Tibial artery (tissue), 4 donors: Measurements from ENCODE around the gene TEAD3.
"Not testable (repeated sequence)": the region's sequence is repeated elsewhere in the genome, so short reads cannot be mapped to it uniquely, and the experiment has no call there.

Source experiments
- DNase-seq, 2 donors: peaks; one replicate each; pipeline ENCODE4 v3.0.0-alpha.2; 2019
- H3K27ac ChIP-seq, 2 donors: fragments of 200-600 bp; sonication (generic) in 1 of 2; 1 replicate in 1 of 2; 2 replicates in 1 of 2; pipeline ENCODE4 v1.5.1; 2018 to 2019; ENCODE audit warnings: mild to moderate bottlenecking in 1 of 2
- H3K27me3 ChIP-seq, 2 donors: fragments of 200-600 bp; sonication (generic) in 1 of 2; one replicate each; pipeline versions ENCODE4 v1.5.1 to v1.6.0; 2016 to 2019
- H3K36me3 ChIP-seq, 3 donors: fragments of 200-600 bp; sonication (generic) in 2 of 3; one replicate each; pipeline ENCODE4 v1.5.1; 2016 to 2019; ENCODE audit warnings: mild to moderate bottlenecking in 2 of 3
- H3K4me1 ChIP-seq, 4 donors: fragments of 200-600 bp; sonication (generic) in 2 of 4; 1 replicate in 3 of 4; 2 replicates in 1 of 4; pipeline ENCODE4 v1.5.1; 2016 to 2019
- H3K4me3 ChIP-seq, 2 donors: fragments of 200-600 bp; sonication (generic) in 1 of 2; 1 replicate in 1 of 2; 2 replicates in 1 of 2; pipeline ENCODE4 v1.5.1; 2018 to 2019; ENCODE audit warnings: mild to moderate bottlenecking in 2 of 2
- H3K9me3 ChIP-seq, 3 donors: fragments of 200-600 bp; sonication (generic) in 1 of 3; one replicate each; pipeline ENCODE4 v1.5.1; 2016 to 2019
- CTCF ChIP-seq, 2 experiments: fragments of 200-600 bp in 1 of 2; fragments of 450-650 bp in 1 of 2; IDR thresholded peaks; one replicate each; pipeline ENCODE4 v1.5.1; 2017 to 2019; ENCODE audit warnings: antibody characterized with exemption in 2 of 2, mild to moderate bottlenecking in 1 of 2, moderate library complexity in 1 of 2
- intact Hi-C: fragments of 100-400 bp; cut with DNase I; formaldehyde crosslinking; loops from one replicate; pipeline ENCODE4 v1.15.0; 2023; ENCODE audit warnings: low total_unique reads

The TEAD3 gene

GRCh38 chr6:35439308-35439707 lies 57.6 kb downstream of the TEAD3 start:
- Histone ChIP-seq H3K27ac (no peak overlapping the region), H3K9me3 (no peaks in the 10 kb centered on the region), H3K4me3 (no peak overlapping the region), H3K27me3 (no peaks in the 10 kb centered on the region), H3K4me1 (no peaks in the 10 kb centered on the region), H3K36me3 (no peaks in the 10 kb centered on the region)
- TF ChIP-seq CTCF (IDR thresholded peaks at IDR 0.05), result no peak
- intact Hi-C loops, result no loop called here
- no peak for DNase-seq

- H3K27ac ChIP-seq, H3K27me3 ChIP-seq, H3K4me3 ChIP-seq, H3K9me3 ChIP-seq, H3K4me1 ChIP-seq, H3K36me3 ChIP-seq, intact Hi-C loops, DNase-seq: not testable (repeated sequence)
These were observed 58.4 kb downstream of the TEAD3 start for GRCh38 chr6:35438378-35439065.

- Histone ChIP-seq H3K4me3 (no peak overlapping the region), H3K27me3 (no peaks in the 10 kb centered on the region), H3K9me3 (no peaks in the 10 kb centered on the region), H3K36me3 (no peaks in the 10 kb centered on the region), H3K4me1 (no peaks in the 10 kb centered on the region), H3K27ac (no peak overlapping the region)
- intact Hi-C loops, result no loop called here
- TF ChIP-seq CTCF (IDR thresholded peaks at IDR 0.05), result no peak
- DNase-seq, result no peak
These were observed 60.6 kb downstream of the TEAD3 start for GRCh38 chr6:35436071-35436857.

GRCh38 chr6:35435074-35435837 lies 61.6 kb downstream of the TEAD3 start:
- H3K4me1 ChIP-seq, result no peaks in the 10 kb centered on the region
- H3K36me3 ChIP-seq, result no peaks in the 10 kb centered on the region
- H3K9me3 ChIP-seq, result no peaks in the 10 kb centered on the region
- no peak overlapping the region for H3K4me3 ChIP-seq
- H3K27ac ChIP-seq, result no peak overlapping the region
- no peaks in the 10 kb centered on the region for H3K27me3 ChIP-seq
- intact Hi-C loops, result no loop called here
- DNase-seq, result no peak
- no peak for TF ChIP-seq CTCF (IDR thresholded peaks at IDR 0.05)

GRCh38 chr6:35432702-35433101 lies 64.2 kb downstream of the TEAD3 start:
- DNase-seq, H3K4me1 ChIP-seq, H3K27ac ChIP-seq, intact Hi-C loops, H3K4me3 ChIP-seq, H3K27me3 ChIP-seq: not testable (repeated sequence)
- Histone ChIP-seq H3K9me3 (peaks cover 0 to 23% (median 15%) of the 10 kb centered on the region in 3 donors), H3K36me3 (peaks cover 0 to 11% (median 9%) of the 10 kb centered on the region in 3 donors)

GRCh38 chr6:35432291-35432690 lies 64.6 kb downstream of the TEAD3 start:
- Histone ChIP-seq H3K27ac (no peak overlapping the region), H3K4me3 (no peak overlapping the region), H3K9me3 (peaks cover 0 to 23% (median 15%) of the 10 kb centered on the region in 3 donors), H3K4me1 (no peaks in the 10 kb centered on the region), H3K36me3 (peaks cover 0 to 15% (median 10%) of the 10 kb centered on the region in 3 donors), H3K27me3 (no peaks in the 10 kb centered on the region)
- no peak for DNase-seq
- no peak for TF ChIP-seq CTCF (IDR thresholded peaks at IDR 0.05)
- intact Hi-C loops, result no loop called here
